Activated CD8-positive, alpha-beta T cell treated with anti-CD3 and anti-CD28 coated beads for 36 hours (primary cell): Measurements from ENCODE around the gene CBX7. TPM values are rescaled to one million over a fixed set of nuclear protein-coding genes. Genes with fewer than 3 reads are reported as not detected.

Experiments
- ATAC-seq: fragments of 200-7000 bp; cut with Tn5 transposase; one replicate; pipeline ENCODE4 v1.10.0; 2021; ENCODE audit warnings: mild to moderate bottlenecking, moderate library complexity
- CTCF ChIA-PET: fragments of 350-600 bp; sonication (Branson Sonifier 250); formaldehyde crosslinking; loops from one replicate; lab custom pipeline; 2021; ENCODE audit warnings: antibody characterized with exemption; lab: Charles Lee
- POLR2A ChIA-PET: fragments of 350-600 bp; sonication (Branson Sonifier 250); formaldehyde crosslinking; loops from one replicate; lab custom pipeline; 2021; ENCODE audit warnings: antibody characterized with exemption; lab: Charles Lee
- DNase-seq: peaks from one replicate; pipeline ENCODE4 v3.0.0-alpha.2; 2020
- H3K27ac Mint-ChIP-seq: one replicate; pipeline ENCODE4 v1.8.0; 2021; ENCODE audit warnings: mild to moderate bottlenecking, mixed read lengths
- H3K27me3 Mint-ChIP-seq: one replicate; pipeline ENCODE4 v1.8.0; 2021; ENCODE audit warnings: mixed read lengths
- H3K36me3 Mint-ChIP-seq: one replicate; pipeline ENCODE4 v1.8.0; 2021; ENCODE audit warnings: low read depth, mixed read lengths
- H3K4me1 Mint-ChIP-seq: one replicate; pipeline ENCODE4 v1.8.0; 2021; ENCODE audit warnings: low read depth, mixed read lengths
- H3K4me3 Mint-ChIP-seq: one replicate; pipeline ENCODE4 v1.8.0; 2021; ENCODE audit warnings: mild to moderate bottlenecking, moderate library complexity, mixed read lengths
- H3K9me3 Mint-ChIP-seq: one replicate; pipeline ENCODE4 v1.8.0; 2021; ENCODE audit warnings: mixed read lengths
- intact Hi-C: fragments of 100-400 bp; cut with micrococcal nuclease; formaldehyde crosslinking; loops from one replicate; pipeline ENCODE4 v1.10.0; 2022
- total RNA-seq, 2 experiments: library from RNA; stranded (reverse); gene quantifications; one replicate each; pipeline ENCODE4 v1.2.3, GENCODE V29; 2021
- TF ChIP-seq, protein P1 (sequence below): fragments of 200-600 bp; IDR thresholded peaks from one replicate; pipeline ENCODE4 v1.8.0; 2022; ENCODE audit warnings: antibody characterized with exemption, mild to moderate bottlenecking

CBX7 gene
- total RNA-seq, 2 experiments from 2014 or later: 23.6 to 25.0 TPM

DNA sequence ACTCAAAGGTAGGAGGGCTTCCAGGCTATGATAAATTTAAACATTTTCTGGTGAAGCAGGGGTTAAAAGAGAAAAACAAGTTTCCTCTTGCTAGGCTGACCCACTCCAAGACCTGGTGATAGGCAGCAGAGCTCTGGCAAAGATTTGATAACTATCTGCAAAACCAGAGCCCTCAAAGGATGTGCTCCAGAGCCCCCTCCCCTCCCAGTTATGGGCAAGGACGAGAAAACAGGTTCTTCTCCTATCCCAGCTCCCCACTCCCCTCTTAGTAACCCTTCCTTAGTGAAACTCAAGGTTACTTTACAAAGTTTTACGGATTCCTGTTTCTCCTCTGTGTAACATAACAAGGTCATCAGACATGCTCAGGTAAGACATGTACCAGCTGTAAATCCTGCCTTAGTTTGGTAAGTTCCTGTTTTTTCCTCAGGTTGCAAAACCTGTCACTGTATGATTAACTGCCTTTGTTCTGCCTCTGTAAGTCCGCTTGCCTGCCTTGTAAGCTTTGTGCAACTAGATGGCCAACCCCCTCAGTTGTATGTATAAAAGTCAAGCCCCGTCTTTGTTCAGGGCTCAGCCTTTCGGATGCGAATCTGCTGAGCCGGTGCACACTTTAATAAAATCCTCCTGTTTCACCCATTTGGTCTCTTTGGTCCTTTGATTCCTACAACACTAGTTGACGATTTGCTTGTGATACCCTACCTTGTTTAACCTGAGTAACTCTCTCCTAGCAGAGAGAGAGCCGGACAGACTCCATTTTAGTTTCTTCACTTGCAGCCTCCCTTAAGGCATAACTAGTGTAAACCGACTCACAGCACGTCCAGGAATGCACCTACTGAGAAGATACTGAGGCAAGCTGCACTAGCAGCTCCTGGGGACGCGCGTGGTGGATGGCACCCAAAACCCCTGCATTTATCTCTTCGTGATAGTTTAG, 41.6 kb downstream of the CBX7 start:
- Mint-ChIP-seq H3K4me3 (no peak overlapping the region), H3K9me3 (no peaks in the 10 kb centered on the region), H3K36me3 (no peaks in the 10 kb centered on the region), H3K27ac (no peak overlapping the region), H3K4me1 (peaks cover 27% of the 10 kb centered on the region), H3K27me3 (no peaks in the 10 kb centered on the region)
- DNase-seq (no peak), ATAC-seq (no peak)
- CTCF ChIA-PET: interaction anchor here (1.1 to 1.7 kb wide), 3 partner anchors 12 to 241 kb away, joined by 3 to 6 read pairs (median 3); no protein-coding TSS in a partner anchor
- POLR2A ChIA-PET: interaction anchor here (0.6 to 1.8 kb wide), 5 partner anchors 9 to 73 kb away, joined by 3 to 5 read pairs (median 3); no protein-coding TSS in a partner anchor
- TF ChIP-seq, protein P1, sequence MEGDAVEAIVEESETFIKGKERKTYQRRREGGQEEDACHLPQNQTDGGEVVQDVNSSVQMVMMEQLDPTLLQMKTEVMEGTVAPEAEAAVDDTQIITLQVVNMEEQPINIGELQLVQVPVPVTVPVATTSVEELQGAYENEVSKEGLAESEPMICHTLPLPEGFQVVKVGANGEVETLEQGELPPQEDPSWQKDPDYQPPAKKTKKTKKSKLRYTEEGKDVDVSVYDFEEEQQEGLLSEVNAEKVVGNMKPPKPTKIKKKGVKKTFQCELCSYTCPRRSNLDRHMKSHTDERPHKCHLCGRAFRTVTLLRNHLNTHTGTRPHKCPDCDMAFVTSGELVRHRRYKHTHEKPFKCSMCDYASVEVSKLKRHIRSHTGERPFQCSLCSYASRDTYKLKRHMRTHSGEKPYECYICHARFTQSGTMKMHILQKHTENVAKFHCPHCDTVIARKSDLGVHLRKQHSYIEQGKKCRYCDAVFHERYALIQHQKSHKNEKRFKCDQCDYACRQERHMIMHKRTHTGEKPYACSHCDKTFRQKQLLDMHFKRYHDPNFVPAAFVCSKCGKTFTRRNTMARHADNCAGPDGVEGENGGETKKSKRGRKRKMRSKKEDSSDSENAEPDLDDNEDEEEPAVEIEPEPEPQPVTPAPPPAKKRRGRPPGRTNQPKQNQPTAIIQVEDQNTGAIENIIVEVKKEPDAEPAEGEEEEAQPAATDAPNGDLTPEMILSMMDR: no peak
- intact Hi-C loops: loop anchor here (10.0 kb wide), 1 partner anchor 236 kb away; the partner anchor contains the start of gene CBX6

DNA sequence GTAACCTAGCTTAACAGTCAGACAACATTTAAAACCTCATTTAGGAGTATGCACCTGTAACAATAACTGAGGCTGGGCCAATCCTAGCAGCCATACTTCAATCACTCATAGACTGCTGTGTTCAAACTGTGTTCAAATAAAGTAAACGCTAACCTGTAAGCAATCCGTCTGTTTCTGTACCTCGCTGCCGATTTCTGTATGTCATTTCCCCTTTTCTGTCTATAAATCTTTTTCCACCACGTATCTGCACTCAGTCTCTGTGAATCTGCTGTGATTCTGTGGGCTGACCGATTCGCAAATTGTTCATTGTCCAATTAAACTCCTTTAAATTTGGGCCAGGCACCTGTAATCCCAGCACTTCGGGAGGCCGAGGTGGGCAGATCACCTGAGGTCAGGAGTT, 43.1 kb downstream of the CBX7 start:
- ChIA-PET CTCF (interaction anchor here (1.5 to 1.7 kb wide), 3 partner anchors 11 to 67 kb away, joined by 3 to 10 read pairs (median 6); partner anchors contain the start of gene APOBEC3H), POLR2A (interaction anchor here (0.6 to 1.8 kb wide), 3 partner anchors 11 to 282 kb away, joined by 3 to 5 read pairs (median 4); no protein-coding TSS in a partner anchor)
- intact Hi-C loops: no loop called here
- Mint-ChIP-seq H3K4me3 (no peak overlapping the region), H3K27me3 (no peaks in the 10 kb centered on the region), H3K36me3 (no peaks in the 10 kb centered on the region), H3K4me1 (peaks cover 16% of the 10 kb centered on the region), H3K27ac (no peak overlapping the region), H3K9me3 (no peaks in the 10 kb centered on the region)
- no peak for ATAC-seq
- no peak for DNase-seq
- TF ChIP-seq, protein P1: no peak

DNA sequence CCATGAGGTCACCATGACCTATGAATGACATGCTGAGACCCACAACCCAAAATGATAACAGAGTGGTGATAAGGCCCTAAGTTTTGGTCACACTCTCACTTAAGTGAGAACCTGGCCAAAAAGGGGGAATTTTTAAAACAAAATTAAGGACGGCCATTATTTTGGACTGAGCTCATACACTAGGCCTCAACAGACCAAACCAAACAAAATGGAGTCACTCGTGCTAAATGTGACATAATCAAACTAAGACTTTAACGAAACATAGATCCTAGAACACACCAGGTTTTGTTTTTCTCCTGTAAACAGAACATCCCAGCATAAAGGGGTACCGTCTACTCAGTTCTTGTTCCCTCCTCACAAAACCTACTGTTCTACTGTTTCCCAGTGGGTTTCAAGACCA, 44.0 kb downstream of the CBX7 start:
- Mint-ChIP-seq H3K4me1 (peaks cover 7% of the 10 kb centered on the region), H3K36me3 (no peaks in the 10 kb centered on the region), H3K4me3 (no peak overlapping the region), H3K27ac (no peak overlapping the region), H3K9me3 (no peaks in the 10 kb centered on the region), H3K27me3 (no peaks in the 10 kb centered on the region)
- POLR2A ChIA-PET: no interaction called here
- no peak for ATAC-seq
- intact Hi-C loops: no loop called here
- CTCF ChIA-PET: interaction anchor here (1.1 to 1.7 kb wide), 3 partner anchors 11 to 343 kb away, joined by 3 to 10 read pairs (median 4); partner anchors contain the start of gene APOBEC3H
- TF ChIP-seq, protein P1: no peak
- DNase-seq: no peak

DNA sequence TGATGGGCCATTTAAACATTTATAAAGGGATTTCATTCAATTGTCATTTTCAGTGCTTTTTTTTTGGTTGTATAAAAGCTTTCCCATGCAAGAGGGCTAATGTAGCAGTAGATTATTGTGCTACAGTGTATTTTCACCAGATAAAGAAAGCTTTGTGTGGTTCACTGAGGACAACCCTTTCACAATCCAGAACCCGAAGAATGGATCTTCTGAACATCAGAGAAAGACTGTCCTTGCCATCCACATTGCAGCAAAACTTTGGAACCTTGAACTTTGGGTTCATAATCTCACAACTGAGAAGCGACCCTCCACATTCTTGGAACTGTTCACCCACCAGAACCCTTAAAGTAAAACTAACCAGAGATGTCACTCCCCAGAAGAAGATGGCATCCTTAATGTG, 46.2 kb downstream of the CBX7 start:
- ChIA-PET CTCF (interaction anchor here (1.1 kb wide), 1 partner anchor 18 kb away, joined by 4 read pairs; no protein-coding TSS in a partner anchor), POLR2A (interaction anchor here (0.7 kb wide), 1 partner anchor 169 kb away, joined by 5 read pairs; no protein-coding TSS in a partner anchor)
- intact Hi-C loops: no loop called here
- H3K4me1 Mint-ChIP-seq: peaks cover 9% of the 10 kb centered on the region
- ATAC-seq (no peak), DNase-seq (no peak)
- H3K36me3 Mint-ChIP-seq: no peaks in the 10 kb centered on the region
- H3K27me3 Mint-ChIP-seq: no peaks in the 10 kb centered on the region
- H3K27ac Mint-ChIP-seq: no peak overlapping the region
- no peaks in the 10 kb centered on the region for H3K9me3 Mint-ChIP-seq
- no peak overlapping the region for H3K4me3 Mint-ChIP-seq
- TF ChIP-seq, protein P1: no peak
